ENCODE measurements around the gene TBC1D22A. TPM values are rescaled to one million over a fixed set of nuclear protein-coding genes. Genes with fewer than 3 reads are reported as not detected.

The TBC1D22A gene
- polyA plus RNA-seq, 3 donors: 15.4 to 16.5 (median 15.9) TPM

GRCh38 chr22:46917771-46918101 lies 155.3 kb downstream of the TBC1D22A start:
- no peak for DNase-seq (ENCODE audit: low read depth in 3 of 3, low spot score in 2 of 3)

GRCh38 chr22:46918197-46918596 lies 155.7 kb downstream of the TBC1D22A start:
- no peak for DNase-seq (ENCODE audit: low read depth in 3 of 3, low spot score in 2 of 3)

DNA sequence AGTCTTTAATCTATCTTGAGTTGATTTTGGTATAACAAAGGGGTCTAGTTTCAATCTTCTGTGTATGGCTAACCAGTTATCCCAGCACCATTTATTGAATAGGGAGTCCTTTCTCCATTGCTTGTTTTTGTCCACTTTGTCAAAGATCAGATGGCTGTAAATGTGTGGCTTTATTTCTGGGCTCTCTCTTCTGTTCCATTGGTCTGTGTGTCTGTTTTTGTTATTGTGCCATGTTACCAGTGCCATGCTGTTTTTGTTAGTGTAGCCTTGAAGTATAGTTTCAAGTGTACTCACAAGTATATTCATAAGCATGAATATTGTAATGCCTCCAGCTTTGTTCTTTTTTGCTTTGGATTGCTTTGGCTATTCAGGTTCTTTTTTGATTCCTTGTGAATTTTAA lies 159.6 kb downstream of the TBC1D22A start:
- DNase-seq (ENCODE audit: low read depth in 3 of 3, low spot score in 2 of 3): no peak

GRCh38 chr22:46923394-46923793 lies 160.9 kb downstream of the TBC1D22A start:
- DNase-seq (ENCODE audit: low read depth in 3 of 3, low spot score in 2 of 3): no peak

DNA sequence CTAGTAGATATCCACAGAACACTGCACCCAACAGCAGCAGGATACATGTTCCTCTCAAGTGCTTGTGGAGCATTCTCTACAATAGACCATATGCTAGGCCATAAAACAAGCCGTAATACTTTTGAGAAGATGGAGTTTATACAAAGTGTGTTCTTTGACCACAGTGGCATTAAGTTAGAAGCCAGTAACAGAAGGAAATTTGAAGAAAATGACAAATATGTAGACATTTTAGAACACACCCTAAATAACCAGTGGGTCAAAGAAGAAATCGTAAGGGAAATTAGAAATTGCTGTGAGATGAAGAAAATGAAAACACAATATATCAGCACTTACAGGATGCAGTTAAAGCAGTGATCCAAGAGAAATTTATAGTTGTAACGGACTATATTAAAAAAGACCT lies 163.4 kb downstream of the TBC1D22A start:
- DNase-seq (ENCODE audit: low read depth in 3 of 3, low spot score in 2 of 3): no peak

- no peak for DNase-seq (ENCODE audit: low read depth in 3 of 3, low spot score in 2 of 3)
Measured at GRCh38 chr22:46929046-46929709, 166.7 kb downstream of the TBC1D22A start.

GRCh38 chr22:46929710-46930204 lies 167.3 kb downstream of the TBC1D22A start:
- DNase-seq (ENCODE audit: low read depth in 3 of 3, low spot score in 2 of 3): no peak

DNA sequence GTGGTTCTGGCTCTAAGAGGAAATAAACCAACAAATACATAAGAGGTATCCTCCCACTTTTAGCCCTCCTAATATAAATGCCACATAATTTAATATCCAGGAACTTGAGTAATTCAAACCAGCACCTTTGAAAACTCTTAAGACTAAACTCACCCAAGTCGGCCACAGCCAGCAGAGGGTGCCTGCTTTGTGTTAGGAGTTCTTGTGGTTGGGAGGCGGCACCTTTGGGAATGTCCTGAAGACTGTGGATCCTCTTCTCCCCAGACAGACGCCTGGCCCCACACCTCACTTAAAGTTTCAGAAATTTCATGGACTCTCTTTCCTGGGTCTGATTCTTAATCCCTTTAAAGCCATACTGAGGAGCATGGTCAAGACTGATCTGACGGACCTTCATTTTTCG lies 169.0 kb downstream of the TBC1D22A start:
- DNase-seq (ENCODE audit: low read depth in 3 of 3, low spot score in 2 of 3): no peak

DNA sequence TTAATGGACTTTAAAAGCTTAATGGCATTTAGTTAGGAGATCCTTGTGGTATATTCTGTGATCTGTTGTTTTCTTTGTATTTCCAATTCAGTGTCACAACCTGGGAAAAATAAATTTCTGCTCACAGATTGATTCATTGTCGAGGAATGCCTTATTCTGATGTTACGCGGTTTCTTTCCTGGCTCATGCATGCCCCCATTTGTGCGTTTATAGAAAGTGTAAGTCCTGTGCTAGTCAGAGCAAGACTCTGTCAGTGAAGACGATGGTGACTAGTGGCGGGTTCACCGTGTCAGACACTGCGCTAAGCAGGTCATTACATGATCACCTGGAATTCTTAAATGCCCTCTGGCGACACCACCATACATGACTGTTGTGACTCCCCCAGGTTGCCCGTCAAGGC lies 169.4 kb downstream of the TBC1D22A start:
- no peak for DNase-seq (ENCODE audit: low read depth in 3 of 3, low spot score in 2 of 3)

GRCh38 chr22:46933040-46933930 lies 170.8 kb downstream of the TBC1D22A start:
- DNase-seq (ENCODE audit: low read depth in 3 of 3, low spot score in 2 of 3): no peak

GRCh38 chr22:46934172-46934745 lies 171.8 kb downstream of the TBC1D22A start:
- no peak for DNase-seq (ENCODE audit: low read depth in 3 of 3, low spot score in 2 of 3)

DNA sequence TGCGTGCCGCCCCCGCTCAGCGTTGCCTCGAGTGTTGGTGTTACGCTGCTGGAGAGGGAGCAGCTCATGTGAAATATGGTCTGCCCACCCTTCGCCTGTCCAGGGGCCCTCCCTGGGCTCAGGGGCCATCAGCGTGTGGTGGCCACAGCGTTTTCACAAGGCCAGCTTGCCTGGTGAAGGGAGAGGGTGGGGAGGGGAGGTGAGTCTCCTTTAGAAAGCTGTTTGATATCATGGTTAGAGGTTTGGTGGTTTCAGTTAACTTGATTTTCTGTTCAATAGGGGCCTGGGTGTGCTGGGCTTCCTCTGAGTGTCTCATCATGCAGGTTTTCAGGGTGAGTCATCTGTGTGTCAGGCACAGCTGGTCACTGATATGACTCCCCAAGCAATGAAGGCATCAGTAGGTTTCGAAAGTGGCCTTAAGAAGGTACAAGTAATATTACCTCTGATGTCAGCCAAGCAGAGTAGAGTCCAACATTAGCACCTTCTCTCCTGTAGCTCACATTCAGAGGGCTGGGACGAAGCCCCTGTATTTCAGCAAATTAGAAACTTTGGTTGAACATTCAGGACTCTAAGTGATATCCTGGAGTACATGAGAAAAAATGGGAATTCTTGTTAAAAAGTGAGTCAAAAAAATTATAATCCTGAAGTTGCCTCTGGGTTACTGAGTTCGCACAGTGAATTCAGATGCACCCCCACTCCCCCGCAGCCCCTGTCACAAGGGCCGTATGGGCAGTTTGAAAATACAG lies 172.5 kb downstream of the TBC1D22A start:
- no peak for DNase-seq (ENCODE audit: low read depth in 3 of 3, low spot score in 2 of 3)

- DNase-seq (ENCODE audit: low read depth in 3 of 3, low spot score in 2 of 3): no peak
Measured at GRCh38 chr22:46935506-46936377, 173.3 kb downstream of the TBC1D22A start.

DNA sequence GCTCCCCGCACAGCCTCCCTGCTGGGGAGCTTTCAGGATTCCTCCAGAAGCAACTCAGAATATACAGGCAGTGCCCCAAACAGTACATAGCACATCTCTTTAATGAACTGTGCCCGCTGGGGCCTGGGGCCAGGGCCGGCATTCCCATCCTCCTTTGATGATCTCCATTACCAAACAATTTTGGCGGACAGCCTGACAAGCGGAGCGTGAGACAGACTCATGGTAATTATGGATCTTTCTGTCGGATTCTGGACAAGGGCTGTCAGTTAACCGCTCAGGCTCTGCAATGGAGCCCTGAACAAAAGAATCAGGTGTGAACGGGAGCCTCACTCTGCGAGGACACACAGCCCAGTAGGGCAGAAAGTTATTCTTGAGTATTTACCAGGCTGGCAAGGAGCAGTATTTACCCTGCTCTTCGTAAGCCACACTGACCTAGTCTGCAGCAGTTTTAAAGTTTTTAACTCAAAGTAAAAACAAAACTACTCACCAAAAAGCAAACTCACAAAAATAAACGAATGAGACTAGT lies 174.0 kb downstream of the TBC1D22A start:
- DNase-seq (ENCODE audit: low read depth in 3 of 3, low spot score in 2 of 3): no peak

- DNase-seq (ENCODE audit: low read depth in 3 of 3, low spot score in 2 of 3): no peak
Measured at GRCh38 chr22:46937185-46937584, 174.7 kb downstream of the TBC1D22A start.

DNA sequence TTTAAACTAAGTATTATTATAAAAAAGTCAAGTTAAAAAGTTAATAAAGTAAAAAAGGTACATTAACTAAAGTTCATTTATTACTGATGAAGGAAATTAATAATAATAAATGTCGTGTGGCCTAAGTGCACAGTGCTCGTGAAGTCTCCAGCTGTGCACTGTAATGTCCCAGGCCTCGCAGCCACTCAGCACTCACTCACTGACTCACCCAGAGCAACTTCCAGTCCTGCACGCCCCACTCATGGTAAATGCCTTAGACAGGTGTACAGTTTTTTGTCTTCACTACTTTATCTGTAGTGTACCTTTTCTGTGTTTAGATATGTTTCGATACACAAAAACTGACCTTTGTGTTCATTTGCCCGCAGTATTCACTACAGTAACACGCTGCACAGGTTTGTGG lies 175.5 kb downstream of the TBC1D22A start:
- DNase-seq (ENCODE audit: low read depth in 3 of 3, low spot score in 2 of 3): no peak

GRCh38 chr22:46941968-46942798 lies 179.7 kb downstream of the TBC1D22A start:
- DNase-seq (ENCODE audit: low read depth in 3 of 3, low spot score in 2 of 3): no peak

DNA sequence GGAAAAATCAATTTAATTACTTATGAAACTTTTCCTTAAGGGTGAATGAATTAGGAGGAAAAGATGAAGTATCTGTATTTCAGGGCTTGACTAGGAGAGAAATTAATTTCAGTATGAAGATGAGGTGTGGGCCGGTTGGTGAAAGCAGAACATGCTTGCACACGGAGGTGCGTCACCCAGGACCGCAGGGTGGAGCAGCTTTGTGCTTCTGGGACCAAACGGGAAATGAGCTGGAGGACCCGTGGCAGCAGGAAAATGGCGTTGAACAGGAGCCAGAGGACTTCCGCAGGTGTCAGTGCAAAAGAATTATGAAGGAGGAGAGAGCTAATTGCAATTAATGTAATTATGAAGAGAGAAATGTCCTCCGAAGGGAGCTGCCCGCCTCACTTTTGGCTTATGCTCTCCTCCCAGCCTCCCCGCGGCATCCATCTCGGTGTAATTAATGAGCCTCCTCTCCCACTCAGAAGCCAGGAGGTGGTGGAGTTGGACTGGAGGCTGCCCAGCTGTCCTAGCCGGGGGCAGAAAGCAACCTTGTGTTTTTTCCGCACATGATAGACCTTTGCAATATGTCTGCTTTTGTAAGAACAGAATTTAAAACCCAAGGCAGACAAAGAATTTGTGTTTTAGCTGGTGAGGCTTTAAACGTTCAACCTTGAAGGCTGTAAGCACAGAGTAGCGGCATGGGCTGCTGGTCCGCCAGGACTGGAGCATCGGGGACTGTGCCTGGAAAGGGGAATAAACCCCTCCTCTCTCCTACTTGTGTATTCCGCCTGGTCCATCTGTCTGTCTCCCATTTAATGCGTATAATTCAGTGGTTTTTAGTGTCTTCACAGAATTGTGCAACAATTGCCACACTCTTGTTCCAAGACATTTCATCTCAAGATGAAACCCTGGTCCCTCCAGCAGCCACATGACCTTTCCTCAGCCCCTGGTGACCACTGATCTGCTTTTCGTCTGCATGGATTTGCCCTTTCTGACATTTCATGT lies 180.6 kb downstream of the TBC1D22A start:
- no peak for DNase-seq (ENCODE audit: low read depth in 3 of 3, low spot score in 2 of 3)

All from right renal cortex interstitium (tissue), 3 donors.